Liver (tissue), 9 donors: ENCODE measurements around the gene ISOC1. TPM values are rescaled to one million over a fixed set of nuclear protein-coding genes. Genes with fewer than 3 reads are reported as not detected.

Experiments used
- DNase-seq: peaks from one replicate; pipeline ENCODE4 v3.0.0-alpha.2; 2017; ENCODE audit warnings: low spot score
- H3K27ac ChIP-seq, 2 donors: one replicate each; pipeline ENCODE4 v1.7.0; 2013; ENCODE audit warnings: inconsistent platforms in 2 of 2, low read length in 2 of 2, control low read depth in 1 of 2, low read depth in 1 of 2, mild to moderate bottlenecking in 1 of 2
- H3K27me3 ChIP-seq, 4 donors: one replicate each; pipeline versions ENCODE4 v1.6.1 to v1.7.0; 2013; ENCODE audit warnings: low read length in 3 of 4, inconsistent platforms in 1 of 4, mild to moderate bottlenecking in 1 of 4, moderate library complexity in 1 of 4; ENCODE audit not compliant: control insufficient read depth in 4 of 4, insufficient read depth in 4 of 4
- H3K36me3 ChIP-seq, 4 donors: one replicate each; pipeline versions ENCODE4 v1.6.1 to v1.7.0; 2013; ENCODE audit warnings: low read length in 3 of 4, mild to moderate bottlenecking in 3 of 4, low read depth in 1 of 4, moderate library complexity in 1 of 4; ENCODE audit not compliant: control insufficient read depth in 4 of 4, insufficient read depth in 3 of 4
- H3K4me1 ChIP-seq, 4 donors: one replicate each; pipeline versions ENCODE4 v1.6.1 to v1.7.0; 2013; ENCODE audit warnings: low read length in 3 of 4, mild to moderate bottlenecking in 3 of 4, moderate library complexity in 1 of 4; ENCODE audit not compliant: control insufficient read depth in 4 of 4, insufficient read depth in 4 of 4
- H3K4me3 ChIP-seq, 3 donors: one replicate each; pipeline versions ENCODE4 v1.6.1 to v1.7.0; 2013; ENCODE audit warnings: low read length in 3 of 3, control low read depth in 1 of 3, low read depth in 1 of 3, mild to moderate bottlenecking in 1 of 3
- H3K9ac ChIP-seq, 2 donors: one replicate each; pipeline ENCODE4 v1.7.0; 2013; ENCODE audit warnings: low read length in 2 of 2, mild to moderate bottlenecking in 2 of 2, moderate library complexity in 2 of 2, control low read depth in 1 of 2, low read depth in 1 of 2
- H3K9me3 ChIP-seq, 4 donors: one replicate each; pipeline versions ENCODE4 v1.6.1 to v1.7.0; 2013; ENCODE audit warnings: low read length in 3 of 4; ENCODE audit not compliant: control insufficient read depth in 4 of 4
- EGR1 ChIP-seq, 2 donors: IDR thresholded peaks; 2 replicates each; pipeline ENCODE4 v1.6.1; 2016 to 2018; ENCODE audit warnings: antibody characterized with exemption in 2 of 2, low read depth in 2 of 2
- FOXA2 ChIP-seq: IDR thresholded peaks from 2 replicates; pipeline ENCODE4 v1.6.1; 2016; ENCODE audit warnings: antibody characterized with exemption
- GABPA ChIP-seq, 2 donors: IDR thresholded peaks in 1 of 2; conservative IDR thresholded peaks in 1 of 2; 2 replicates each; pipeline ENCODE4 v1.6.1; 2016; ENCODE audit warnings: antibody characterized with exemption in 2 of 2, mild to moderate bottlenecking in 1 of 2, moderate library complexity in 1 of 2
- HNF4A ChIP-seq, 2 donors: conservative IDR thresholded peaks; 2 replicates each; pipeline ENCODE4 v1.6.1; 2016; ENCODE audit warnings: antibody characterized with exemption in 2 of 2, mild to moderate bottlenecking in 2 of 2
- JUND ChIP-seq, 2 donors: IDR thresholded peaks; 2 replicates each; pipeline ENCODE4 v1.6.1; 2016; ENCODE audit warnings: antibody characterized with exemption in 2 of 2
- RXRA ChIP-seq, 2 donors: IDR thresholded peaks; 2 replicates each; pipeline ENCODE4 v1.6.1; 2017 to 2018; ENCODE audit warnings: antibody characterized with exemption in 2 of 2, mild to moderate bottlenecking in 1 of 2
- SP1 ChIP-seq: IDR thresholded peaks from 2 replicates; pipeline ENCODE4 v1.6.1; 2018; ENCODE audit warnings: antibody characterized with exemption, mild to moderate bottlenecking
- TAF1 ChIP-seq: conservative IDR thresholded peaks from 2 replicates; pipeline ENCODE4 v1.6.1; 2016; ENCODE audit warnings: antibody characterized with exemption, mild to moderate bottlenecking
- WGBS: extraction: QIAGEN DNeasy Blood & Tissue Kit; methylation state at CpG from one replicate; pipeline ENCODE4 v1.1.7; 2013; 5-methylcytosine and 5-hydroxymethylcytosine counted together
- polyA plus RNA-seq, 2 donors: library from polyadenylated mRNA; stranded (reverse) in 1 of 2; unstranded in 1 of 2; fragments of 200-250 nt in 1 of 2; fragments of >200 nt in 1 of 2; fragmentation: Nextera tagmentation in 1 of 2; extraction: Ambion mirVana in 1 of 2; gene quantifications; one replicate each; pipeline versions ENCODE4 v1.2.1 to v1.2.3, GENCODE V29; 2013 to 2015
- total RNA-seq, 2 donors: library from RNA; depleted of rRNA; stranded (reverse); fragments of >200 nt; gene quantifications; one replicate each; pipeline ENCODE4 v1.2.3, GENCODE V29; 2014
- TF ChIP-seq, protein P1 (sequence below): IDR thresholded peaks from 2 replicates; pipeline ENCODE4 v1.6.1; 2016; ENCODE audit warnings: antibody characterized with exemption
- TF ChIP-seq, protein P2 (sequence below): IDR thresholded peaks from 2 replicates; pipeline ENCODE4 v1.6.1; 2016; ENCODE audit warnings: antibody characterized with exemption
- TF ChIP-seq, protein P3 (sequence below): IDR thresholded peaks from 2 replicates; pipeline ENCODE4 v1.6.1; 2016; ENCODE audit warnings: antibody characterized with exemption, mild to moderate bottlenecking
- donor health status: healthy.
- donor health status: healthy.
- donor health status: healthy.
- donor health status: healthy.
- donor health status: healthy.

ISOC1 gene
- total and polyA plus RNA-seq, 4 donors: 34.1 to 52.9 (median 41.8) TPM

DNA sequence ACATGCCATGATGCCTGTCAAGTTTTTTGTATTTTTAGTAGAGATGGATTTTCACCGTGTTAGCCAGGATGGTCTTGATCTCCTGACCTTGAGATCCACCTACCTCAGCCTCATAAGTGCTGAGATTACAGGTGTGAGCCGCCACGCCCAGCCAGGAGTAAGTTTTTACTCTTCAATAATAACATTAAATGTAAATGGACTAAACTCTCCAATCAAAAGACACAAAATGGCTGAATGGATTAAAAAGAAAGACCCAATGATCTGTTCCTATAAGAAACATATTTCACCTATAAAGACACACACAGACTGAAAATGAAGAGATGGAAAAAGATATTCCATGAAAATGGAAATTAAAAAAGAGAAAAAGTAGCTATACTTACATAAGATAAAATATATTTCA, 37.2 kb upstream of the ISOC1 start:
- Histone ChIP-seq H3K4me3 (no peak overlapping the region), H3K9me3 (peaks cover 0 to 9% (median under 1%) of the 10 kb centered on the region in 4 donors), H3K36me3 (no peaks in the 10 kb centered on the region), H3K27me3 (no peaks in the 10 kb centered on the region), H3K27ac (no peak overlapping the region), H3K4me1 (no peaks in the 10 kb centered on the region), H3K9ac (no peak overlapping the region)
- no peak for DNase-seq
- WGBS: 80% methylated on average over 3 of the region's 3 CpGs
- TF ChIP-seq JUND (IDR thresholded peaks at IDR 0.05): no peak
- TF ChIP-seq, protein P1, sequence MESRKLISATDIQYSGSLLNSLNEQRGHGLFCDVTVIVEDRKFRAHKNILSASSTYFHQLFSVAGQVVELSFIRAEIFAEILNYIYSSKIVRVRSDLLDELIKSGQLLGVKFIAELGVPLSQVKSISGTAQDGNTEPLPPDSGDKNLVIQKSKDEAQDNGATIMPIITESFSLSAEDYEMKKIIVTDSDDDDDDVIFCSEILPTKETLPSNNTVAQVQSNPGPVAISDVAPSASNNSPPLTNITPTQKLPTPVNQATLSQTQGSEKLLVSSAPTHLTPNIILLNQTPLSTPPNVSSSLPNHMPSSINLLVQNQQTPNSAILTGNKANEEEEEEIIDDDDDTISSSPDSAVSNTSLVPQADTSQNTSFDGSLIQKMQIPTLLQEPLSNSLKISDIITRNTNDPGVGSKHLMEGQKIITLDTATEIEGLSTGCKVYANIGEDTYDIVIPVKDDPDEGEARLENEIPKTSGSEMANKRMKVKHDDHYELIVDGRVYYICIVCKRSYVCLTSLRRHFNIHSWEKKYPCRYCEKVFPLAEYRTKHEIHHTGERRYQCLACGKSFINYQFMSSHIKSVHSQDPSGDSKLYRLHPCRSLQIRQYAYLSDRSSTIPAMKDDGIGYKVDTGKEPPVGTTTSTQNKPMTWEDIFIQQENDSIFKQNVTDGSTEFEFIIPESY: no peak
- TF ChIP-seq RXRA (IDR thresholded peaks at IDR 0.05): no peak

DNA sequence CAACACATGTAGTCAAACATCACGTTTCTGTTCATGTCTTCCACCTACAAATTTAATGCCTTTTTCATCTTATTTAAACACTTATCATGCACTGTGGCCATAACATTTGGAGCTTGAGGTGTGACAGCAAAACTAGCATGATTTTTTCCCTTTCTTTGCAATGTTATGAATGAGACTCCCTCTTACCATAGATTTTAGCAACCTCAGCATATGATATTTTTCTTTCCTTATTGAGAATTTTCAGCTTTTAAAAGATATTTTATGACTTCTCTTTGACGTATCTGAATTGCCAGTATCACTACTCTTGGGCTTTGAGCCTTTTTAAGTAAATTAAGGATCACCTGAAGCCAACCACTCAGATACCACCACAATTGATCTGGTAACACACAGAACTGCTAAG, 32.7 kb upstream of the ISOC1 start:
- Histone ChIP-seq H3K9ac (no peak overlapping the region), H3K27me3 (no peaks in the 10 kb centered on the region), H3K9me3 (peaks cover 0 to 9% (median 0%) of the 10 kb centered on the region in 4 donors), H3K36me3 (no peaks in the 10 kb centered on the region), H3K27ac (no peak overlapping the region), H3K4me1 (no peaks in the 10 kb centered on the region), H3K4me3 (no peak overlapping the region)
- DNase-seq: no peak
- 46% methylated on average over 2 of the region's 2 CpGs for WGBS
- no peak for TF ChIP-seq TAF1
- no peak for TF ChIP-seq HNF4A (conservative IDR thresholded peaks at IDR 0.05)
- TF ChIP-seq, protein P2, sequence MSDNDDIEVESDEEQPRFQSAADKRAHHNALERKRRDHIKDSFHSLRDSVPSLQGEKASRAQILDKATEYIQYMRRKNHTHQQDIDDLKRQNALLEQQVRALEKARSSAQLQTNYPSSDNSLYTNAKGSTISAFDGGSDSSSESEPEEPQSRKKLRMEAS: no peak
- no peak for TF ChIP-seq FOXA2
- TF ChIP-seq, protein P3, sequence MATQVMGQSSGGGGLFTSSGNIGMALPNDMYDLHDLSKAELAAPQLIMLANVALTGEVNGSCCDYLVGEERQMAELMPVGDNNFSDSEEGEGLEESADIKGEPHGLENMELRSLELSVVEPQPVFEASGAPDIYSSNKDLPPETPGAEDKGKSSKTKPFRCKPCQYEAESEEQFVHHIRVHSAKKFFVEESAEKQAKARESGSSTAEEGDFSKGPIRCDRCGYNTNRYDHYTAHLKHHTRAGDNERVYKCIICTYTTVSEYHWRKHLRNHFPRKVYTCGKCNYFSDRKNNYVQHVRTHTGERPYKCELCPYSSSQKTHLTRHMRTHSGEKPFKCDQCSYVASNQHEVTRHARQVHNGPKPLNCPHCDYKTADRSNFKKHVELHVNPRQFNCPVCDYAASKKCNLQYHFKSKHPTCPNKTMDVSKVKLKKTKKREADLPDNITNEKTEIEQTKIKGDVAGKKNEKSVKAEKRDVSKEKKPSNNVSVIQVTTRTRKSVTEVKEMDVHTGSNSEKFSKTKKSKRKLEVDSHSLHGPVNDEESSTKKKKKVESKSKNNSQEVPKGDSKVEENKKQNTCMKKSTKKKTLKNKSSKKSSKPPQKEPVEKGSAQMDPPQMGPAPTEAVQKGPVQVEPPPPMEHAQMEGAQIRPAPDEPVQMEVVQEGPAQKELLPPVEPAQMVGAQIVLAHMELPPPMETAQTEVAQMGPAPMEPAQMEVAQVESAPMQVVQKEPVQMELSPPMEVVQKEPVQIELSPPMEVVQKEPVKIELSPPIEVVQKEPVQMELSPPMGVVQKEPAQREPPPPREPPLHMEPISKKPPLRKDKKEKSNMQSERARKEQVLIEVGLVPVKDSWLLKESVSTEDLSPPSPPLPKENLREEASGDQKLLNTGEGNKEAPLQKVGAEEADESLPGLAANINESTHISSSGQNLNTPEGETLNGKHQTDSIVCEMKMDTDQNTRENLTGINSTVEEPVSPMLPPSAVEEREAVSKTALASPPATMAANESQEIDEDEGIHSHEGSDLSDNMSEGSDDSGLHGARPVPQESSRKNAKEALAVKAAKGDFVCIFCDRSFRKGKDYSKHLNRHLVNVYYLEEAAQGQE: no peak
- TF ChIP-seq SP1: no peak
- no peak for TF ChIP-seq GABPA (IDR thresholded peaks at IDR 0.05 in 1 of 2, conservative IDR thresholded peaks at IDR 0.05 in 1 of 2)
- TF ChIP-seq JUND (IDR thresholded peaks at IDR 0.05): no peak
- TF ChIP-seq, protein P1: no peak
- TF ChIP-seq EGR1 (IDR thresholded peaks at IDR 0.05; ENCODE audit: low read depth in 2 of 2): no peak
- TF ChIP-seq RXRA (IDR thresholded peaks at IDR 0.05): no peak
